Glutamatergic neuron (in vitro differentiated cells): ENCODE results near the gene UBXN1. TPM values are rescaled to one million over a fixed set of nuclear protein-coding genes. Genes with fewer than 3 reads are reported as not detected.

Experiments used
- DNase-seq: peaks from one replicate; pipeline ENCODE4 v3.0.0; 2022
- H3K27ac Mint-ChIP-seq: one replicate; pipeline ENCODE4 v1.8.0; 2020; ENCODE audit warnings: mild to moderate bottlenecking, mixed read lengths, inconsistent platforms; ENCODE audit not compliant: unreplicated experiment
- H3K27me3 Mint-ChIP-seq: one replicate; pipeline ENCODE4 v1.8.0; 2020; ENCODE audit warnings: mild to moderate bottlenecking, moderate library complexity, mixed read lengths, inconsistent platforms; ENCODE audit not compliant: unreplicated experiment
- H3K36me3 Mint-ChIP-seq: one replicate; pipeline ENCODE4 v1.8.0; 2020; ENCODE audit warnings: mild to moderate bottlenecking, mixed read lengths, inconsistent platforms; ENCODE audit not compliant: unreplicated experiment
- H3K4me1 Mint-ChIP-seq: one replicate; pipeline ENCODE4 v1.8.0; 2020; ENCODE audit warnings: mild to moderate bottlenecking, low read depth, mixed read lengths, inconsistent platforms; ENCODE audit not compliant: unreplicated experiment
- H3K4me3 Mint-ChIP-seq: one replicate; pipeline ENCODE4 v1.8.0; 2020; ENCODE audit warnings: mild to moderate bottlenecking, mixed read lengths, inconsistent platforms; ENCODE audit not compliant: unreplicated experiment
- H3K9me3 Mint-ChIP-seq: one replicate; pipeline ENCODE4 v1.8.0; 2020; ENCODE audit warnings: mild to moderate bottlenecking, moderate library complexity, mixed read lengths, inconsistent platforms; ENCODE audit not compliant: unreplicated experiment
- long read RNA-seq: library from polyadenylated mRNA; unstranded; transcript quantifications from one replicate; pipeline ENCODE4 v2.0.0, GENCODE V29; 2020; ENCODE audit not compliant: unreplicated experiment
- total RNA-seq: library from RNA; stranded (reverse); fragmentation: NEBNext Ultra II Directional; extraction: Animal tissue kit (Norgen Biotek cat#: 25700); gene quantifications from one replicate; pipeline ENCODE4 v1.2.1, GENCODE V29; 2021; ENCODE audit not compliant: unreplicated experiment
- TF ChIP-seq, protein P1 (sequence below): fragments of 200-600 bp; sonication (generic); IDR thresholded peaks from one replicate; pipeline ENCODE4 v1.5.0; 2021; ENCODE audit not compliant: partially characterized antibody, unreplicated experiment

UBXN1 gene, protein sequence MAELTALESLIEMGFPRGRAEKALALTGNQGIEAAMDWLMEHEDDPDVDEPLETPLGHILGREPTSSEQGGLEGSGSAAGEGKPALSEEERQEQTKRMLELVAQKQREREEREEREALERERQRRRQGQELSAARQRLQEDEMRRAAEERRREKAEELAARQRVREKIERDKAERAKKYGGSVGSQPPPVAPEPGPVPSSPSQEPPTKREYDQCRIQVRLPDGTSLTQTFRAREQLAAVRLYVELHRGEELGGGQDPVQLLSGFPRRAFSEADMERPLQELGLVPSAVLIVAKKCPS
- 146 TPM for total RNA-seq
- long read RNA-seq, transcript UBXN1-206 (8 exons, 1,257 nt): minor isoform, 9 of 368 reads
- long read RNA-seq, transcript UBXN1-202 (9 exons, 1,153 nt): major isoform, 296 of 368 reads
- long read RNA-seq, transcript UBXN1-217 (10 exons, 943 nt): minor isoform, 11 of 368 reads
- long read RNA-seq, partial matches to known transcripts: 34 of 368 reads
- long read RNA-seq, other reads (novel, unspliced or antisense): 13 of 368 reads

DNA sequence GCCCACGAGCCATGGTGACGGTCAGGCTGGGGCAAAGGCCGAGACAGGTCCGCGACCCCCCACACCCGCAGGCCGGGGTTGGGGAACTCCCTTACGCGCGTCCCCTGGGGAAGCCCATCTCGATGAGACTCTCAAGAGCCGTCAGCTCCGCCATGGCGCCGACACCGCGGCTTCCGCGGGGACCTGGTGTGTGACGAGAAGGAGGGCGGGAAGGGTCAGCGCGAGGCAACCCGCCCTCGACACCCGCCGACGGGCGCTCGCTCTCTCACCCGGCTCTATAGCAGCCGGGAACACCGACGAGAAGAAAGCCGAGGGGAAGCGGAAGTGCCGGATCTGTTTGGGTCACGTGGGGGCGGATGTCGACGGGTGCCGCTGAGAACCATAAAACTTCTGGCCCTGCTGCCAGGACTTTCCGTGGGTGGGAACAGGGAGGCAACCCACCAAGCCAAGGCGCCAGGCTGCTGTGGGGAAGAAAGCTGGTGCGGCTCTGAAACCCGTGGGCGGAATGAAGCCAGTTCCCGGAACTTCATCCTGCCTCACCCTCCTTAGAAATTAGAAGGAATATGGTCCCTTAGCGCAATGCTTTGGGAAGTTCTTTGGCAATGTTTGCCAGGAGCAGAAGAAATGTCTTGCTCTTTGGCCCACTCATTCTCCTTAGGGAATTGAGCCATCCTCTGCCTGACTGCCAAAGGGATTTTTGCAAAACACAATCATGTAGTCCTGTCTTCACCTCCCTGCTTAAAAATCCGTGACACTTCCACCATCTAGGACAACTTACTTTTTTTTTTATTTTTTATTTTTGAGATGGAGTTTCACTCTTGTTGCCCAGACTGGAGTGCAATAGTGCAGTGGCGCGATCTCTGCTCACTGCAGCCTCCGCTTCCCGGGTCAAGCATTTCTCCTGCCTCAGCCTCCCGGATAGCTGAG, at the start of gene UBXN1:
Gene UBXN1 (minus strand): TSS at position 304 of the 927 bp plus-strand sequence. CDS start 150 bp downstream, at position 154.
- Mint-ChIP-seq H3K4me3 (peak within 1 kb of the TSS; percentile 93), H3K36me3 (peaks cover 6% of the 10 kb centered on the region), H3K27ac (peak within 1 kb of the TSS; percentile 93), H3K27me3 (peaks cover 2% of the 10 kb centered on the region), H3K4me1 (peaks cover 20% of the 10 kb centered on the region), H3K9me3 (peaks cover 6% of the 10 kb centered on the region)
- DNase-seq: peak; percentile 85
- TF ChIP-seq, protein P1, sequence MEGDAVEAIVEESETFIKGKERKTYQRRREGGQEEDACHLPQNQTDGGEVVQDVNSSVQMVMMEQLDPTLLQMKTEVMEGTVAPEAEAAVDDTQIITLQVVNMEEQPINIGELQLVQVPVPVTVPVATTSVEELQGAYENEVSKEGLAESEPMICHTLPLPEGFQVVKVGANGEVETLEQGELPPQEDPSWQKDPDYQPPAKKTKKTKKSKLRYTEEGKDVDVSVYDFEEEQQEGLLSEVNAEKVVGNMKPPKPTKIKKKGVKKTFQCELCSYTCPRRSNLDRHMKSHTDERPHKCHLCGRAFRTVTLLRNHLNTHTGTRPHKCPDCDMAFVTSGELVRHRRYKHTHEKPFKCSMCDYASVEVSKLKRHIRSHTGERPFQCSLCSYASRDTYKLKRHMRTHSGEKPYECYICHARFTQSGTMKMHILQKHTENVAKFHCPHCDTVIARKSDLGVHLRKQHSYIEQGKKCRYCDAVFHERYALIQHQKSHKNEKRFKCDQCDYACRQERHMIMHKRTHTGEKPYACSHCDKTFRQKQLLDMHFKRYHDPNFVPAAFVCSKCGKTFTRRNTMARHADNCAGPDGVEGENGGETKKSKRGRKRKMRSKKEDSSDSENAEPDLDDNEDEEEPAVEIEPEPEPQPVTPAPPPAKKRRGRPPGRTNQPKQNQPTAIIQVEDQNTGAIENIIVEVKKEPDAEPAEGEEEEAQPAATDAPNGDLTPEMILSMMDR: no peak

DNA sequence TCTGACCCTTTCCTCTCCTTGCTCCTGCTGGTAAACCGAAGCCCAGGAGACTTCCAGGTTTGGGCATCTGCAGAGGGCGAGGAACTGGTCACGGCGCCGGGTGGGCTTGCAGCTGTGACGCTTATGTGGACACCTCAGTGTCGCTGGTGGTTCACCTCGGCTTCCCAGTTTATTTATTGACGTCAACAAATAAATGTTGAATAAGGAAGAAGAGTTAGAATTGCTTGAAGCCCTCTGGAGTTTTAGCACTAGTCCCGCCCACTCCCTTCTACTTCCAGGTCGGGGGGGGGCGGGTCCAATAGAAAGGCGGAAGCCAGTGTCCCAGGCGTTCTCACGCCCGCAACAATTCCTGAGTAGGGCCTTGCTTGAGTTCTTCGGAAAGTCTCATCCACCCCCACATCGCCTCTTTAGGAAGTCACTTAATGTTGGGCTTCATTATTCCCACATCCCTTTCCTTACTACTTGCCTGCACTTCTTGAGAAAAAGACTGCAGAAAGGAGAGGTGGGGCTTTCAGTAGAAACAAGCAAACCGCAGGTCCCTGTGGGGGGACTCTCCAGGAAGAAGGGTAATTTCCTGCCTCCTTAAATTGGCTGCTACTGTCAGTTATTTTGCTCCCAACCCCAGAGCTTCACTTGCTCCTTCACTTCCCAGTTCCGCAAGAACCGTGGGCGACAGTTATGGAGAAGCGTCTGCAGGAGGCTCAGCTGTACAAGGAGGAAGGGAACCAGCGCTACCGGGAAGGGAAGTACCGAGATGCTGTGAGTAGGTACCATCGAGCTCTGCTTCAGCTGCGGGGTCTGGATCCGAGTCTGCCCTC, 49.5 kb upstream of the UBXN1 start, which contains the start of gene TTC9C:
Gene TTC9C (plus strand): TSS at position 316 of the 818 bp plus-strand sequence. CDS start 363 bp downstream, at position 679.
- H3K9me3 Mint-ChIP-seq: peaks cover 13% of the 10 kb centered on the region
- H3K36me3 Mint-ChIP-seq: no peaks in the 10 kb centered on the region
- peak; percentile 85 for DNase-seq
- peak within 1 kb of the TSS; percentile 96 for H3K27ac Mint-ChIP-seq
- peak within 1 kb of the TSS; percentile 99 for H3K4me3 Mint-ChIP-seq
- TF ChIP-seq, protein P1: no peak
- peaks cover 19% of the 10 kb centered on the region for H3K4me1 Mint-ChIP-seq
- H3K27me3 Mint-ChIP-seq: peaks cover 12% of the 10 kb centered on the region

DNA sequence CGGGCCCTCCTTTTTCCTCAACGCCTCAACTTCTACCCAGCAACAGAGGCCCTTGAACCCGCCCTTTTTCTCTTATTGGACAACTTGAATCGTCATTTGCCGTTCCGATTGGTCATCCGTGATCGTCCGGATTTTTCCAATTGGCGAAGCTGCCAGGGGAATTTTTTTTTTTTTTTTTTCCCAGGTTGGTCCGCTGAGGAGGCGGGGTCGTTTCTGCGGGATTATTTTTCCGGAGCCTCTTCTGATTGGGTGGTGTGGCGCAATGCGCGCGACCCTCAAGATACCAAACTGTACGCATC, 48.9 kb upstream of the UBXN1 start:
- peak overlapping the region; percentile 99 for H3K4me3 Mint-ChIP-seq
- H3K4me1 Mint-ChIP-seq: peaks cover 19% of the 10 kb centered on the region
- TF ChIP-seq, protein P1: no peak
- no peaks in the 10 kb centered on the region for H3K36me3 Mint-ChIP-seq
- peaks cover 12% of the 10 kb centered on the region for H3K27me3 Mint-ChIP-seq
- DNase-seq: peak; percentile 79
- H3K27ac Mint-ChIP-seq: peak overlapping the region; percentile 96
- H3K9me3 Mint-ChIP-seq: peaks cover 13% of the 10 kb centered on the region

DNA sequence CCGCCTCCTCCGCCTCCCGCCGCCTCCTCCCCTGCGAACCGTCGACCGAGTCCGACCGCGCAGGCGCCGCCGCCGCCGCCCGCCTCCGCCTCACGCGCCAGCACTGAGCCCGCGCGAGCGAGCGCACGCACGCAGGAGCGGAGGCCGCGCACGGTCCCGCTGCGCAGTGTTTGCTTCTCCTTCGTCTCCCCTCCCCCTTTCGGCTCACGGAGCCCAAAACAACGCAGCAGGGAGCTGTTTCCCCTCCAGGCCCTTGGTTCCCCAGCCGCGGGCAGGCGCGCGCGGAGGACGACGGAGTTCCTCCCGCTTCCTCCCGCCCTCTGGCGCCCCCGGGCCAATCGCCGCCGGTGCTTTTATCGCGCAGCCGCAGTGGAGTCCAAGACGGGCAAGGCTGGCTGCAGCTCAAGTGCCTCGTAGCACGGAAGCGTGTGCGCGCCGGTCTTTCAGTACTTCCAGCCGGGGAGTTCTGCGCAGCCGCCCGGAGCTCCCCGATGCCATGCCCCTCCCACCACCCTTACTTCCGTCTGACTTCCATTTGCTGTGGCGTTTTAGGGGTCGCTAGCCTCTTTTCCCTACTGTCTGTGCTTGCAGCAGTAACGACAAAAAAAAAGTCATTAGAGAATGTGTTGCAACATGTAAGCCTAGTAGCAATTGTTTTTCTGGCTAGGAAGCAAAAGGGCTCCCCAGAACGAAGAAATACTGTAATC, 48.4 kb upstream of the UBXN1 start, which contains the start of gene HNRNPUL2:
Gene HNRNPUL2 (minus strand): TSS at position 293 of the 707 bp plus-strand sequence. CDS start 301 bp downstream, outside the sequence.
- TF ChIP-seq, protein P1: no peak
- Mint-ChIP-seq H3K4me3 (peak within 1 kb of the TSS; percentile 99), H3K36me3 (no peaks in the 10 kb centered on the region), H3K27ac (peak within 1 kb of the TSS; percentile 96), H3K4me1 (peaks cover 19% of the 10 kb centered on the region), H3K27me3 (peaks cover 12% of the 10 kb centered on the region), H3K9me3 (peaks cover 13% of the 10 kb centered on the region)
- peak; percentile 98 for DNase-seq
